Neural crest cell (in vitro differentiated cells): ENCODE data around the gene DENND5A. TPM values are rescaled to one million over a fixed set of nuclear protein-coding genes. Genes with fewer than 3 reads are reported as not detected.

Source experiments
- DNase-seq: peaks from one replicate; pipeline ENCODE4 v3.0.0; 2021; ENCODE audit warnings: low read depth, mixed read lengths, low spot score
- H3K27ac Mint-ChIP-seq: one replicate; pipeline ENCODE4 v1.8.0; 2021; ENCODE audit warnings: mild to moderate bottlenecking, mixed read lengths; ENCODE audit not compliant: unreplicated experiment
- H3K27me3 Mint-ChIP-seq: 2 replicates; pipeline ENCODE4 v1.8.0; 2021; ENCODE audit warnings: low read depth, mild to moderate bottlenecking, mixed read lengths
- H3K36me3 Mint-ChIP-seq: 2 replicates; pipeline ENCODE4 v1.8.0; 2021; ENCODE audit warnings: low read depth, mild to moderate bottlenecking, mixed read lengths
- H3K4me1 Mint-ChIP-seq: 2 replicates; pipeline ENCODE4 v1.8.0; 2021; ENCODE audit warnings: mixed read lengths
- H3K4me3 Mint-ChIP-seq: one replicate; pipeline ENCODE4 v1.8.0; 2021; ENCODE audit warnings: mild to moderate bottlenecking, mixed read lengths
- H3K9me3 Mint-ChIP-seq: 2 replicates; pipeline ENCODE4 v1.8.0; 2021; ENCODE audit warnings: mixed read lengths
- CTCF ChIP-seq: fragments of 200-600 bp; sonication (generic); conservative IDR thresholded peaks from 2 replicates; pipeline ENCODE4 v1.5.0; 2021; ENCODE audit warnings: antibody characterized with exemption, mild to moderate bottlenecking
- total RNA-seq: library from RNA; stranded (reverse); gene quantifications from 2 replicates; pipeline ENCODE4 v1.2.1, GENCODE V29; 2021

DENND5A gene
- total RNA-seq, 1 donor from 2014 or later: 116 TPM

DNA sequence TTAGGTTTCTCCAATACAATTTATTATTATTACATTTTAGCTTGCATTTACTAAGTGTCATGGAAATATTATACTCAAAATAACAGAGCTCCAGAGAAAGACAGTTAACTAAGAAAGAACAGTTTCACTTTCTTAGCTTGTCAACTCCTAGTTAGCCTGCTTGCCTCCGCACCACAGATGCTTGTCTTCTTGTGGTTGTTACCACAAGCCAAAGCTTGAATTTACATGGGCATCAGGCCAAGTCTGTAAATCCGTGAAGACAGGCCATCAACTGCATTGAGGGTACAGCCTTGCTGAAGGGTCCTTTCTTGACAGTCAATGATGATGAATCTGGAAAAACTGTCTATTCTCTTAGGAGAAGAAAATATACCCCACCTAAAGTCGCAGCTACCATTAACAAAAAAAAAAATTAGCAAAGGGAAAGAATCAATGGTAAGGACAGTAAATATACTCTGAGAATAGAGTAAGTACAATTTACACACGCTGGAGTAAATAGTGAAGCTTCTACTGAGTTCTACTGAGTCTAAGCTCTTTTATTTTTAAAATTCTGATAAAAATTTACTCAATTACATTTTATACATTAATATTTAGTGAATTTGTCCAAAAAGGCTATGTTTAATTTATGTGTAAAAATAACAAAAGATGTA, 15.6 kb upstream of the DENND5A start:
- no peaks in the 10 kb centered on the region for H3K4me1 Mint-ChIP-seq
- H3K36me3 Mint-ChIP-seq: peaks cover 12% of the 10 kb centered on the region
- no peak for TF ChIP-seq CTCF
- H3K27me3 Mint-ChIP-seq: no peaks in the 10 kb centered on the region
- H3K9me3 Mint-ChIP-seq: no peaks in the 10 kb centered on the region
- no peak overlapping the region for H3K27ac Mint-ChIP-seq
- H3K4me3 Mint-ChIP-seq: no peak overlapping the region
- no peak for DNase-seq

- Mint-ChIP-seq H3K9me3 (no peaks in the 10 kb centered on the region), H3K36me3 (peaks cover 10% of the 10 kb centered on the region), H3K4me3 (no peak overlapping the region), H3K4me1 (no peaks in the 10 kb centered on the region), H3K27me3 (no peaks in the 10 kb centered on the region), H3K27ac (no peak overlapping the region)
- DNase-seq: no peak
- TF ChIP-seq CTCF: no peak
These were observed 12.0 kb upstream of the DENND5A start for GRCh38 chr11:9277176-9277575.

DNA sequence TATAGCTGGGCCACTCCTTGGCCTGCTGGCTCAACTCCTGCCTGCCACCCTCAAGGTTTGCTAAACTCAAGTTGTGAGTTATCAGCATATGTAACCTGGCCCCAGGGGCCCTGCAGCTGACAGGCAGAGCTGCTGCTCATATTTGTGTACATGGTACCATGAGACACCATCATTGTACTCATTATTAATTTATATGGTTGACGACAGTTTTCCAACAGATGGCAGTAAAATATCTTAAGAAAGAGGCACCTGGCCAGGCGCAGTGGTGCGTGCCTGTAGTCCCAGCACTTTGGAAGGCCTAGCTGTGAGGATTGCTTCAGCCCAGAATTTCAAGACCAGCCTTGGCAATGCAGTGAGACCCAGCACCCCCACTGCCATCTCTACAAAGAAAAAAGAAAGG, 11.4 kb upstream of the DENND5A start:
- H3K36me3 Mint-ChIP-seq: peaks cover 10% of the 10 kb centered on the region
- no peaks in the 10 kb centered on the region for H3K27me3 Mint-ChIP-seq
- no peak overlapping the region for H3K27ac Mint-ChIP-seq
- H3K4me3 Mint-ChIP-seq: no peak overlapping the region
- H3K9me3 Mint-ChIP-seq: no peaks in the 10 kb centered on the region
- no peak for TF ChIP-seq CTCF
- DNase-seq: no peak
- no peaks in the 10 kb centered on the region for H3K4me1 Mint-ChIP-seq

DNA sequence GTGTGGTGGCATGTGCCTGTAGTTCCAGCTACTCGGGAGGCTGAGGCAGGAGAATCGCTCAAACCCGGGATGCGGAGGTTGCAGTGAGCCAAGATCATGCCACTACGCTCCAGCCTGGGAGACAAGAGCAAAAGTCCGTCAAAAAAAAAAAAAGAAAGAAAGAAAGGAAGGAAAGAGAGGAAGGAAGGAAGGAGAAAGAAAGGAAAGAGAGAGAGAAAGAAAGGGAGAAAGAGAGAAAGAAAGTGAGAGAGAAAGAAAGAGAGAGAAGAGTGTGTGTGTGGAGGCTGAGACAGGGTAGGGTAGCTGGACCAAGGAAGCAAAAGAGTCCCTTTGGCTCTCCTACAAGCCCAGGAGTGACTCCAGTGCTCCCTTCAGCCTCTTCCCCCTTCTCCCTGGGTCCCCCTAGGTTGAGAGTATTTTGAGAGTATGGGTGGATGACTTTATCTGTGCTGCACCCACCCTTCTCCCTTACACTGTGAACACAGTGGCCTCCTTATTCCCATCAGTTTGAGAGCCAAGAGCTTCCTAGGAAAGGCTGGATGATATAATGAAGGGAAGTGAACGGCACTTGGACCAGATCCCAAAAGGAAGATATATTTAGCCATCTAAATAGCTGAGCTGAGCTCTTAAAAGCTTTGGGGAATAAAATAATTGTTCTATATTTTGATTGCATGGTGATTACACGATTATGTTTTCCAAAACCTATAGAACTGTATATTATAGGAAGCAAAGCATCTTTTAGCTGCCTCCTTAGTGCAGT, 9.5 kb upstream of the DENND5A start:
- Mint-ChIP-seq H3K4me1 (peaks cover 4% of the 10 kb centered on the region), H3K36me3 (peaks cover 2% of the 10 kb centered on the region), H3K4me3 (no peak overlapping the region), H3K27me3 (no peaks in the 10 kb centered on the region), H3K27ac (no peak overlapping the region), H3K9me3 (no peaks in the 10 kb centered on the region)
- no peak for DNase-seq
- TF ChIP-seq CTCF: no peak

DNA sequence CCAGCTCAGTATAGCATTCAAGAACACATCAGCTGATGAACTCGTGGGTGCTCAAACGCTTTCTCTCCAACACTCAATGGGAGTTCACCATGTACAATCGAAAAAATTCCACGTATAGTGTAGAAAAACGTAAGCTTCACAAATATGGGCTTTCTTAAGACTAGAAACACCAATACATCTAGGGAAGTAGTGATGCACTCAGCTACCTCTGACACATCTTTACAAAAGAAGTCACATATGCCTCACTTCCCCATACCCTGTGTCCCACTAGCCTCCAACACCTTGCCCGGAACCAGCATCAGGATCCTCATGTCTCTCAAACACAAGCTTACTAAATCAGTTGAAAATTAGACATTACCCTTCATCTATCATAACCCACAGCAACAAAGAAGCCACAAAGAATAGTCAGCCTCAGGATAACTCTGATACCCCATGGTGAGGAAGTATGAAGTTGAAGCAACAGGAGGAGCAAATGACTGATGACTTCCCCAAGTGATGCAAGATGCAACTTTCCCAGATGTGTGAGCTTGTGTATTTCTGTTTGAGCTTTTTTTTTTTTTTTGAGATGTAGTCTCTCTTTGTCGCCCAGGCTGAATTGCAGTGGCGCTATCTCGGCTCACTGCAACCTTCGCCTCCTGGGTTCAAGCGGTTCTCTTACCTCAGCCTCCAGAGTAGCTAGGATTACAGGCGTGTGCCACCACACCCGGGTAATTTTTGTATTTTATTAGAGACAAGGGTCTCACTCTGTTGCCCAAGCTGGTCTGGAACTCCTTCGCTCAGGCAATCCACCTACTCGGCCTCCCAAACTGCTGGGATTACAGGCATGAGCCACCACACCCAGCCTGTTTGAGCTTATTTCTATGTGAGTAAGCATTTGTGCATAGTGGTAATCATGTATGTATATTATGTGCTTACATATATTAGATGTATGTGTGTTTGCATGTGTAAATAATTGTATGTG, 8.5 kb upstream of the DENND5A start:
- Mint-ChIP-seq H3K27me3 (no peaks in the 10 kb centered on the region), H3K9me3 (no peaks in the 10 kb centered on the region), H3K27ac (no peak overlapping the region), H3K4me1 (peaks cover 9% of the 10 kb centered on the region), H3K36me3 (peaks cover 2% of the 10 kb centered on the region), H3K4me3 (no peak overlapping the region)
- no peak for TF ChIP-seq CTCF
- no peak for DNase-seq
